D721Med (cell line): ENCODE data around the gene IFI6.

Experiments
- DNase-seq: peaks from one replicate; pipeline ENCODE4 v3.0.0; 2011; ENCODE audit warnings: low spot score; ENCODE audit not compliant: insufficient read length
- FAIRE-seq: peaks from 2 replicates; lab custom pipeline; 2011; peaks lifted over from hg19 to GRCh38; lab: Jason Lieb, UNC
- TF ChIP-seq, protein P1 (sequence below): IDR thresholded peaks from 2 replicates; pipeline ENCODE4 v1.5.1; 2012; ENCODE audit warnings: mild to moderate bottlenecking, control low read depth; ENCODE audit not compliant: insufficient read depth; ENCODE audit errors: missing control alignments

The IFI6 gene

DNA sequence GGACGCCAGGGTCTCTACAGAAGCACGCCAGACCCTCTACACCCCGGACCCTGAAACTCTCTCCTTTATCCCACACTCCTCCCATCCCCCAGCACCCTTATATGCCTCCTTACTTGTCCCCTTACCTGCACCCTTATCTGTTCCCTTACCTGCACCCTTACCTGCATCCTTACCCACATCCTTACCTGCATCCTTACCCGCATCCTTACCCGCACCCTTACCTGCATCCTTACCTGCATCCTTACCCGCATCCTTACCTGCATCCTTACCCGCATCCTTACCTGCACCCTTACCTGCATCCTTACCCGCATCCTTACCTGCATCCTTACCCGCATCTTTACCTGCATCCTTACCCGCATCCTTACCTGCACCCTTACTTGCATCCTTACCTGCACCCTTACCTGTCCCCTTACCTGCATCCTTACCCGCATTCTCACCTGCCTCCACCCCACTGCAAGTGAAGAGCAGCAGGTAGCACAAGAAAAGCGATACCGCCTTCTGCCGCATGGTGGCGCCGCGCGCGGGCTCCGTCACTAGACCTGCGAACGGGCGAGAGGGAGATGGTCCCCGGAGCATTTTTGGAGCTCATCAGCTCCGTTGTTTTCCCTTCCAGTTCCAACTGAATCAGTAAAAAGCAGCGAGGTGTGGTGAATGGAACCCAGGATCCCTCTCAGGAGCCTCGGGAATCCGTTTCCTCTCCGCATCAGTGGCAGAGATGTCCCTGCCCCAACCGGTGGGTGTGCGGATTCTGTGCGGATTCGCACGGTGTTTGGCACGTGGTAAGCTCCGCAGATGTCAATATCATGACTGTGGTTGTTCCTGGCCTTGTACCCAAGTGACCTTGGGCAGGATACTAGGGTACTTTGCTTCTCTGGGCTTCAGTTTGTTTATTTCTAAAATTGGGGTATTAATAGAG, 2.9 kb downstream of the IFI6 start:
- FAIRE-seq (no peak), DNase-seq (peak; percentile 79)
- TF ChIP-seq, protein P1, sequence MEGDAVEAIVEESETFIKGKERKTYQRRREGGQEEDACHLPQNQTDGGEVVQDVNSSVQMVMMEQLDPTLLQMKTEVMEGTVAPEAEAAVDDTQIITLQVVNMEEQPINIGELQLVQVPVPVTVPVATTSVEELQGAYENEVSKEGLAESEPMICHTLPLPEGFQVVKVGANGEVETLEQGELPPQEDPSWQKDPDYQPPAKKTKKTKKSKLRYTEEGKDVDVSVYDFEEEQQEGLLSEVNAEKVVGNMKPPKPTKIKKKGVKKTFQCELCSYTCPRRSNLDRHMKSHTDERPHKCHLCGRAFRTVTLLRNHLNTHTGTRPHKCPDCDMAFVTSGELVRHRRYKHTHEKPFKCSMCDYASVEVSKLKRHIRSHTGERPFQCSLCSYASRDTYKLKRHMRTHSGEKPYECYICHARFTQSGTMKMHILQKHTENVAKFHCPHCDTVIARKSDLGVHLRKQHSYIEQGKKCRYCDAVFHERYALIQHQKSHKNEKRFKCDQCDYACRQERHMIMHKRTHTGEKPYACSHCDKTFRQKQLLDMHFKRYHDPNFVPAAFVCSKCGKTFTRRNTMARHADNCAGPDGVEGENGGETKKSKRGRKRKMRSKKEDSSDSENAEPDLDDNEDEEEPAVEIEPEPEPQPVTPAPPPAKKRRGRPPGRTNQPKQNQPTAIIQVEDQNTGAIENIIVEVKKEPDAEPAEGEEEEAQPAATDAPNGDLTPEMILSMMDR: peak; percentile 76

DNA sequence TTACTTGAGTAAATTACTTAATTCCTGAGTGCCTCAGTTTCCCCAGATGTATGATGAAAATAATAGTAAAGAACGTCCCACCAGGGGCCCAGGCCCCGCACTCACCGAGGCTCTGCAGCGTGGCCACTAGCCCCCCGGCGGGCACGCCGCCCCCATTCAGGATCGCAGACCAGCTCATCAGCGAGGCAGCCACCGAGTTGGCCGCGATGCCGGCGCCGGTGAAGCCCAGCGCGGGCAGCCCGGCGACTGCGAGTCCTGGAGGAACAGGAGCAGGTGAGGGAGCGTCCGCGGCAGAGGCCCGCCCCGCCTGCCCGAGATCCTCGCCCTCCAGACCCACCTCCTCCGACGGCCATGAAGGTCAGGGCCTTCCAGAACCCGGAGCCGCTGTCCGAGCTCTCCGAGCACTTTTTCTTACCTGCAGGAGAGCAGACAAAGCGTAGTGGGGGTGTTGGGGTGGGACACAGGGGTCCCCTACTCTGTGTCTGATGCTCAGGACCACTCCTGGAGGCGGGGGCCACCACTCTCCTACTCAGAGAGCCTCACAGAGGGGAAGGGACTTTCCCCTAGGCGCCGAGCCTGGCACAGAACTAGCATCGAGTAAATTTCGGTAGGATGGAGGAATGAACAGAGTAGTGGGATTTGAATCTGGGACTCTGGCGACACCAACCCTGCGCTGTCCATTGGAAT, 3.7 kb downstream of the IFI6 start:
- FAIRE-seq: no peak
- TF ChIP-seq, protein P1: no peak
- no peak for DNase-seq

DNA sequence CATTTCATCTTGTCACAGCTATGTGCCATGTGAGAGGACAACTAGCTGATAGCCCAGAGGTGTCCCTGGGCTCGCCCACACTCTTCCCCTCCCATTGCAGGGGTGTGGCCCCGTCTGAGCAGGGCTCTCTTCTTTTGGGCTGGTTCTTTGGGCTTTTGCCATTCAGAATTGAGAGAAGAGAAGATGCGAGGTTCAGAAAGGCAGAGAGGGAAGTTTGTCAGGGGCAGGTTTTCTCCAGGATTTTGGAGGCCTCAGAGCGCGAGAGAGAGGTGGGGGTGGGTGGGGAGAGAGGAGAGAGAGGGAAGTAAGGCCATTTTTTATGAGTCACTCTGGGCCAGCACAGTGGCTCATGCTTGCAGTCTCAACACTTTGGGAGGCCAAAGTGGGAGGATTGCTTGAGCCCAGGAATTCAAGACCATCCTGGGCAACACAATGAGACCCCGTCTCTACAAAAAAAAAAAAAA, 5.2 kb downstream of the IFI6 start:
- FAIRE-seq: no peak
- no peak for DNase-seq
- TF ChIP-seq, protein P1: no peak

DNA sequence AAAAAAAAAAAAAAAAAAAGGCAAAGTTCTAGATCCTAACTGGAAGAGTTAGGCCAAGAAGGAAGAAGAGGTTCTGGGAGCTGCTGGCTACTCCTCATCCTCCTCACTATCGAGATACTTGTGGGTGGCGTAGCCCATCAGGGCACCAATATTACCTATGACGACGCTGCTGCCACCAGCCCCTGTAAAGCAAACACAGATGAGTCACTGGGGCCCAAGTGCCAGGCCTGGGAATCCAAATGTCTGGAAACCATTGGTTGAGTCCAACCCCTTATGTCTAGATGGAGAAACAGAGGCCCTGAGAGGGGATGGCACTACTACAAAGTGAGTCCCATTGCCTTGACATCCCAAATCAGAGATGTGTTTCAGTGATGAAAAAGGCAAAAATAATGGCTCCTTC, 5.7 kb downstream of the IFI6 start:
- FAIRE-seq (no peak), DNase-seq (no peak)
- TF ChIP-seq, protein P1: no peak

DNA sequence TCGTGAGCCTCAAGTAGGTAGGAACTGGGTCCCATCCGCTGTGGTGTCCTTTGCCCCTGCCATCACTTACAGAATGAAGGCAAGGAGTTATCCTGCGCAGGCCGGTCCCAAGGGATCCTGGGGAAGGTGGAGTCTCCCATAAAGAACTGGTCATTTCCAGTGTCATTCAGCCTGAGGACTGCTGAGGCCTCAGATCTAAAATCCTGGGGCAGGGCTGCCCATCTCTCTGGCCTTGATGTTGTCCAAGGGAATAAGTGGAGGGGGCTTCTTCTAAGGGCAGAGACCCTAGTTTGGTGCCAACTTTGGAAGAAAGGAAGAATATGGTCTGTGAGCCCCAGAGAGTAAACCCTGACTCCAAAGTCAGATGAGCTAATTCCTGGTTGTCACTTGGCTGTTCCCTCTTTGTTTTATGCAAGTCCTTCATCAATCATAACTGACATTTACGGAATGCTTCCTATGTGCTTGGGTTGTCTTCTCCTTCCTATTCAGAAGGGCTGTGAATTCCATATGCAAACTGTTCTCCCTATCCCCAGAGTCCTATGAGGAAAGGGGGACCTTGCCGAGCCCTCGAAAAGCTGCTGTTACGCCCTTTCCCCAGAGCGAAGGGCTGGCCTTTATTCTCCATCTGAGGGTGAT, 6.9 kb downstream of the IFI6 start:
- FAIRE-seq: no peak
- DNase-seq: no peak
- TF ChIP-seq, protein P1: no peak

DNA sequence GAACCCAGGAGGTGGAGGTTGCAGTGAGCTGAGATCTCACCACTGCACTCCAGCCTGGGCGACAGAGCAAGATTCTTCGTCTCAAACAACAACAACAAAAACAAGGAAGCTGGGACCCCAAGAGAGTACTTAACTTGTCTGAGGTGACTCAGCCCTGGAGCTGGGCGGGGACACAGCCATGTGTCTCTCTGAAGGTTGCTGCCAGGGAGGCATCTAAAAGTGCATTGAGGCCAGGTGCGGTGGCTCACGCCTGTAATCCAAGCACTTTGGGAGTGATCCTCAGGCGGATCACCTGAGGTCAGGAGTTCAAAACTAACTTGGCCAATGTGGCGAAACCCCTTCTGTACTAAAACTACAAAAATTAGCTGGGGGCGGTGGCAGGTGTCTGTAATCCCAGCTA, 7.7 kb downstream of the IFI6 start:
- no peak for FAIRE-seq
- DNase-seq: no peak
- TF ChIP-seq, protein P1: no peak
